Right lung (tissue), 5 donors: ENCODE data around the gene MAD1L1. TPM values are rescaled to one million over a fixed set of nuclear protein-coding genes. Genes with fewer than 3 reads are reported as not detected.

Experiments used
- DNase-seq, 2 donors: peaks; one replicate each; pipeline ENCODE4 v3.0.0-alpha.2; 2013
- polyA plus RNA-seq, 5 donors: library from polyadenylated mRNA; unstranded; fragments of 120-200 nt; gene quantifications; one replicate each; pipeline versions ENCODE4 v1.2.1 to v1.2.3, GENCODE V29; 2013; ENCODE audit warnings: inconsistent platforms in 1 of 5, low replicate concordance in 1 of 5; ENCODE audit not compliant: insufficient read length in 5 of 5, insufficient read depth in 1 of 5

The MAD1L1 gene
- polyA plus RNA-seq, 5 donors = 15.5 to 26.8 (median 23.1) TPM

DNA sequence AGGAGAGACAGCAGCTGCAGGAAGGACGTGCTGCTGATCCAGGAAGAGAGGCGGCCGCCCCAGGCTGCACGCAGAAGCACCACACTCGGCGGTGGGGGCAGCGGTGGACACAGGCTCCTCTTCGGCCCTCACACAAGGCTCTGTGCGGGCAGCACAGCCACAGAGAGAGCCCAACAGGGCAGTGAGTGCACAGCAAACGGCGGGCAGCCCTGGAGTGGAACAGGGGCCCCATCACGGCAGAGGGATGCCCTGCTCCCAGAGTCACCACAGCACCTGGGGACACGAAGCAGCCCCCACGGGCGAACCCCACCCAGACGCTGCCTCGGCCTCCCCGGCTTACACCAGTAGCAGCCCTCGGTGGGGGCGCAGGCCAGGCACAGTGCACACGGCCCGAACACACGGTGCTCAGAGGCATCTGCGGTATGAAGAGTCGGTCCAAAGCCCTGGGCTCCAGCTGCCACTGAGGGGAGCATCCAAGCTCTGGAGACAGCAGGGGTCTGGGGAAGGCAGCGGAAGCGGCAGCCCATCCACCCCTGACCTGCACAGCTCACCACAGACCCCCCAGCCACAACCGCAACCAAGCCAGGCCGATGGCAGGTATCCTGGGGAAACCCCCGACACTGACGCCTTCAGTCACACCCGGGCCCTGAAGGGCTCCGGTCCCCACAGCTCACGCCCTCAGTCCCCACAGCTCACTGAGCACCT is 26.1 kb upstream of the MAD1L1 start:
- DNase-seq = no peak

DNA sequence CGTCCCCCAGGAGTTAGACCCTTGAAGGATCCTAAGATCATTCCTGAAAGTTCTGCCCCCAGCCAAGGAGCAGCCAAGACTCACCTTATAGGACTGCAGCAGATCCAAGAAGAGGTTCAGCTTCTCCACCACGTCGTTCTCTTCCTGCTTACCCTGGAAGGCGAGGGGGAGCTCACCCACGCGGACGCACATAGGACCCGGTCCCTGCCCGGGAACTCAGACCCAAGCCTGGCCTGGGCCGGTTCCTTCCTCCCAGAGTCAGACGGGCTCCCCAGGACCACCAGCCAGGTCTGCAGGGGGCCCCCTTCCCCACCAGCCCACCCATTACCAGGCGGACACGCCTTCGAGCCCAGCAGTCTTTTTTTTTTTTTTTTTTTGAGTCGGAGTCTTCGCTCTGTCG is 24.9 kb upstream of the MAD1L1 start:
- no peak for DNase-seq

DNA sequence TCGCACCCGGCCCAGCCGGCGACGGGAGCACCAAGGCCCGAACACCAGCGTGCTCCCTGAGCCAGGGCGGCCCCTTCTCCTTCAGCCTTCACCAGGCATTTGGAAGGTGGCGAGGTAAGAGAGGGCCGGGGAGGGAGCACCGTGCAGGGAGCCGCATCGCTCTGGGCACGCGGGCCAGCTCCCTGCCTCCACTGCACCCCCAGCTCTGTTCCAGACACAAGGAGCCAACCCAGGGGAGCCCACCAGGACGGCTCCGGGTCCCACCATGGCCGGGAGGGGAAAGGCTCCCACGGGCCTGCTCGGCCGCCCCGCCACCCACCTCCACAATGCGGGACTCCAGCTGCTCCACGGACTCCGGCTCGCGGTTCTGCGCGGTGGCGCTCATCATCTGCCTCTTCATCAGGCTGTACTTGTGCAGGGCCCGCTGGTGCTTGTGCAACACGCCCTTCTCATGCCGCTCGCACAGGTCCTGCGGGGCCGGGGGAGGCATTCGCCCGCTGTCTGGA is 24.4 kb upstream of the MAD1L1 start:
- DNase-seq = no peak

DNA sequence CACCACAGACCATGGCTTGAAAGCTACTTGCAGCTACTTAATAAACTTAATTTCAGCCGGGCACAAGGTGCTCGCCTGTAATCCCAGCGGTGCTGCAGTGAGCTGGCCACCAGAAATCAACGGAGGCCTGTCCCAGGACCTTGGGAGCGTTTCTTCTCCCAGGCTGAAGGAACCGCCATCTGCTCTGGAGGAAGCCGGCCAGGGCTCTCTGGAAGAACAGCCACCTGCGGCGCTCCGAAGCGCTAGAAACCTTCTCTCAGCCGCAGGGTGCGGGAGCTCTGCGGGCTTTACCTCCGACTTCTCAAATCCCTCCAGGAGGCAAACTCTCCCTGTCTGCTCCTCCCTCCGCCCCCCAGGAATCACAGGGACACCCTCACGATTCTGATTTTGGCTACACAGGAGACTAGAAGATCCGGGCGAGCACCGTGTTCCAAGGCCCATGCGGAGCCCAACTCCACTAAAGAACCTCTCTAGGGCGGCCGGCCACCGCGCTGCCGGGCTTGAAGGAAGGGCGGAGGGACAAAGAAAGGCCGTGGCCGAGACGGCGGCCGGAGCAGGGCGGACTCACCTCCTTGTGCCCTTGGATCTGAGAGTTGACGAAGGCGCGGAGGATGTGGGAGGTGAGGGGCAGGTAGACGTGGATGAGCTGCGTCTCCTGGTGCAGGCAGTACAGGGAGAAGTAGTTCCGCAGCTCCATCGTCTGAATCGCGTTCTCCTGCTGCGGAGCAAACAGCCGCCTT is 23.7 kb upstream of the MAD1L1 start:
- DNase-seq = no peak

DNA sequence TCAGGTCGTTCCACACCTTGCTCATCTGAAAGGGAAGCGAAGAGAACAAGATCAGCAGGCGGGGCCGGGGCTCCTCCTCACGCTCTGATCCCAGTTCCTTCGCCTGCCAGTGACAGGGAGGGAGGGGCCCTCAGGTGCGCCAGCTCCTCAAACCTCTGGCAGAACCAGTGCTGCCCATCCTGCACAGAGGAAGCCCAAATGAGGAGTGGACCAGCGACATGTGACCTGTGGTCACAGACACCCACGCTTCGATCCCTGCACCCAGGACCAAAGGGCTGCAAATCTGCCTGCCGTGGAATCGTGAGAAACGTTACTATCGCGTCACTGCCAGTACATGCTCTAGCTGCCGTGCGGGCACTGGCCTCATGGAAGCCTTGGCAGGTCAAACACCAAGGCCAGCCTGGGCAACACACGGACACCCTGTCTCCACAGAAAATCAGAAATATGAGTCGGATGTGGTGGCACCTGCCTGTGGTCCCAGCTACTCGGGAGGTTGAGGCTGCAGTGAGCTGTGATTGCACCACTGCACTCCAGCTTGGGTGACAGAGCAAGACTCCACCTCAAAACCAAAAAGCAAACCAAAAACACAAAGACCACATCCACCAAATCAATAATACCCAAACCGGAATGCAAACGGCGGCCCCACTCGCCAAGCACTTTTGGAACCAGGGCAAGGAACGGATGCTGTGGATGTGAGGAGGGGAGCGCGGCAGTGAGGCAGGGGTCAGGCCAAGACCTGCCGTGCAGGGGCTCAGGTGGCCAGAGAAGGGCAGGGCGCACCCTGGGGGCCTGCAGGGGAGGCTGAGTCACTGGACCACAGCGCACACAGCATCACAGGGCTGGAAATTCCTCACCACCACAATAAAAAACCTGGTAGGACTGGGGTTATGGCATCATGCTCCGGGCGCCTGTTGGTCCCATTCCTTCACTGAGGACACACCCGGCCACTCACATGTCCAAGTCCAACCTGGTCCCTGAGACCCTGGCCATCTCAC is 22.7 kb upstream of the MAD1L1 start:
- no peak for DNase-seq

DNA sequence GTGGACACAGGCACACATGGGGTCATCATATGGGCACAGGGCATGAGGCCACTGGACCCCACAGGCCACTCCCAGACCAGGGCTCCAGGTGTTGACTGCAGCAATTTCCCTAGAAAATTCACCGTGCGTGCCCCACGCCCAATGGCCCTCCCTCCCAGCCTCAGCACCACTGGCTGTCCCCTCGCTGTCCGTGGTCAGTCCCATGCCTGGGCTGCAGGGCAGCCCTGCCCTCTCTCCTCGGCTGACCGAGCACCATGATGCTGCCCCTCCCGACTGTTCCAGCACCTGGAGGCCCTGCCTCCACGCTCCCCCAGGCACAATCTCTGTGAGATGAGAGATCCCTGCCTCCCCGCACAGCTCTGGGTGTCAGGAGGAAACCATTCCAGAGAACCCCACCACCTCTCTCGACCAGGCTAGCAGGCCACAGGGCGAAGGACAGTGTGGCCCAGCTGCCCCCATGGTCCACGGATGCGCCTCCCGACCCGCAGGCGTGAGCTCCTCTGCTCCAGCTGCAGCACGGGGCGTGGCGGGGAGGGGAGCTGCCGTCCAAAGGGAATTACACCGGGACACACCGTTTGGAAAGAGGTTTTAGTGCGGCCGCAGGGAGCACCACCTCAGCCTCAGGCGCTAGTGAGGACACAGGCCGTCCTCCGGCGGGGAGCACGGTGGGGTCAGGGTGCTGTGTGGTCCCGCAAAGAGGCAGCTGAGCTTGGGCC is 21.8 kb upstream of the MAD1L1 start:
- DNase-seq = no peak

DNA sequence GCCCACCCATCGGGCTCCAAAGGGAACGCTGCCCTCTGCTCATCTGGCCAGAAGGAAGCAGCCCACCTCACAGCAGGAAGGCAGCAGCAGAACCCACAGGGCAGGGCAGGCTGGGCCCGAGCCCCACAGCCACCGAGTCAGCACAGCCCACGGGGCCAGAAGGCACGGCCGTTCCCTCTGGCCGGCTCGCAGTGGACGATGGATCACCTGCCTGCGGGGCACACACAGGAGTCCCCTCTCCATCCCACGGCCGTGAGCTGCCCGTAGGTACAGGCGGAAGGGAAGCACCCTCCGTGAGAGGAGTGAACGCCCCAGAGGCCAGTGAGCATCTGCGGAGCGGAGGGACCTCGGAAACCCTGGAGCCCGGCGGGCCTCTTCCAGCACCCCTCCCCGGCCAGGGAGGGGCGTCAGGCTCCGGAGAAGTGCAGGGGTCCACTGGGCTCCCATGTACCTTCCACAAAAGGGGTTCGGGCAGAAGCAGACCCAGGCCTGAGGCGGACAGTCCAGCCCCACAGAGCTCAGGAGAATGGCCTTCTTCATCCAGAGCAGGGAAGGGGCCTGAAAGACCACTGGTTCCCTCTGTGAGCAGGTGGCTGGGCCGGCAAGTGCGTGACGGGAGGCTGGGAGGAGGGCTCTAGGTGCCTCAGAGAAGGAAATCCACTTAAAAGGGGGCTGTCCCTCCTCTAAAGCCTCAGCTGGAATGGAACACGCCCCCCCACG is 20.9 kb upstream of the MAD1L1 start:
- no peak for DNase-seq

DNA sequence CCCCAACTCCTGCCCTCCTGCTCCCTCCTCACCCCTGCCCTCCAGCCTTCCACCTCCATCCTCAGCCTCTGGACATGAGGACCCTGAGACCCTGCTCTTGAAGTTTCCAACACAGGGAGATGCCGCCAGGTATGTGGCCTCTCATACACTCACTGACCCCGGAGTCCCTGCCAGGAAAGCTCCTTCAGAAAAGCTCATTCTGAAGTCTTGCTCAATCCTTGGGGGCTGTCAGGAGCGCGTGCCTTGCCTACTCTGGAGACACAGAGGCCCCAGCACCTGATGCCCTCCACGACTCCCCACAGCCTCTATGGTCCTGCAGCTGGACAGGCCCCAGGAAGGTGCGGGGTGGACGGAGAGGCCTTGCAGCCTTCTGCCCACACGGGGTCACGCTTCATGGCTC is 20.3 kb upstream of the MAD1L1 start:
- no peak for DNase-seq

DNA sequence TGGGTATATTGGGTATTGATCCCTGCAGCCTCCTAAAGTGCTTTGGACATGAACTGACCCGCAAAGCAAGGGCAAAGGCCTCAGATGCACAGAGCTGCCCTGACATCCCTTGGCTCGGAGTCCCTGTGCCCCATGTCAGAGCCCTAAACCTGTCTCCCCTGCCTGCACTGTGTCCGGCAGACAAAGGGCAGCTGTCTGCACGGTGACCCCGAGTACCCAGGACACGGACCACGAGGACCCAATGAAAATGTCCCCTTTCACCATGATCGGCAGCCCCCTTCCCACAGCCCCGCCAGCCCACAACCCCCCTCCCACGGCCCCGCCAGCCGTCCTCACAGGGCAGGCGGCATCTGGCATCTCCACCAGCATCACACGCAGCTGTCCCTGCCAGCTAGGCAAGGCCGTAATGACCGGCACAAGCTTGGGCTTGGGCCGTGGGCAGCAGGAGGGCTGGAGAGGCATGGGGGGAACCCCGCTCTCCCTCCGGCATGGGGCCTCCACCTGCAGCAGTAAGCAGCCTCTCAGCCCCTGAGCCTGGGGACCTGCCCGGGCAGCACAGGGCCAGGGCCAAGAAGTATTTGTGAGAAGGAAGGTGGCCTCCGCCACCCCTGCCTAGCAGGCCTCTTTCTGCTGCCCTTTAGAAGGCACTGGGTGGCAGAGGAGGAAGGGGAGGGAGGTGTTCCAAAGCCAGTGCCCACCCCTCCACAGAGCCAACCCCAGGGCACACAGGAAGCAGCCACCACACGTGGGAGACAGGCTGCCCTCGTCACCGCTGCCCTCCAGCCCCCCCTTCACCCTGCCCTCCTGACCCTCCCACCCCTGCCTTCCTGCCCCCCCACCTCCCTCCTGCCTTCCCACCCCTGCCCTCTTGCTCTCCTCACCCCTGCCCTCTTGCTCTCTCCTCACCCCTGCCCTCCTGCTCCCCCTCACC is 19.4 kb upstream of the MAD1L1 start:
- no peak for DNase-seq

DNA sequence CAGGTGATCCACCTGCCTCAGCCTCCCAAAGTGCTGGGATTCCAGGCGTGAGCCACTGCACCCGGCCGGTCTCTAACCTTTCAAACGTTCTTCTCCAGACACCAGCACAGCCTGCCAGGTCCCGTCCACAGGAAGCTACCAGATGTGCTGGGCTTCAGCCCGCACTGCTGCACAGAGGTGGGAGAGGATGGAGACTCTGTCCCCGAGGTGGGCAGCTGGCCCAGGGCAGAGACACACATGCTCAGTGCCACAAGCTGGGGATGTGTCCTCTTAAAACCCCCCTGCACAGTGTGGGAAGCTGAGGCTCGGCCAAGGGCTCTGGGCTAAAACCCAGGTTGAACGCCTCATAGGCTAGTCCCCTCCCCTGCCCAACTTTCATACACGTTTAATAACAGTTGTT is 18.6 kb upstream of the MAD1L1 start:
- DNase-seq = no peak

DNA sequence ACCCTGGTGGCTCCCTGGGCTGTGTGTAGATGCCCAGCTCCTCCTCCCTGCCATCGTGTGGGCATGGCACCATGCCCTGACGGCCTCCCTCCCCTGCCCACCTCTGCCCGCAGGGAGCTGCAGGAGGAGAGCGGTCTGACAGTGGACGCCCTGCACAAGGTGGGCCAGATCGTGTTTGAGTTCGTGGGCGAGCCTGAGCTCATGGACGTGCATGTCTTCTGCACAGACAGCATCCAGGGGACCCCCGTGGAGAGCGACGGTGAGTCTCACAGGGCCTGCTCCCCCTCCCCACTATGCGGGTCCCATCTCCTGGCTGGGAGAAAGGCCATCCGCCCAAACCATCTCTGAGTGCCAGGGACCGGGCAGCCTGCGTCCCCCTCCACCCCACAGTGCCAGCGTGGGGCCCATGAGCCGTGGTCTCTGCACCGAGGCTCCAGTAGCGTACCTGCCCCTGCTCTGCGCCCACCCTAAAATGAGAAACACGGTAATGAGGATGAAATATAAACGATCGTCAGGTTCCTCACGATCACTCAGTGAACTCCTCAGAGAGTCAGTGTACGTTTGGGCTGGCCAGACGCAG is 17.1 kb upstream of the MAD1L1 start:
- no peak for DNase-seq

DNA sequence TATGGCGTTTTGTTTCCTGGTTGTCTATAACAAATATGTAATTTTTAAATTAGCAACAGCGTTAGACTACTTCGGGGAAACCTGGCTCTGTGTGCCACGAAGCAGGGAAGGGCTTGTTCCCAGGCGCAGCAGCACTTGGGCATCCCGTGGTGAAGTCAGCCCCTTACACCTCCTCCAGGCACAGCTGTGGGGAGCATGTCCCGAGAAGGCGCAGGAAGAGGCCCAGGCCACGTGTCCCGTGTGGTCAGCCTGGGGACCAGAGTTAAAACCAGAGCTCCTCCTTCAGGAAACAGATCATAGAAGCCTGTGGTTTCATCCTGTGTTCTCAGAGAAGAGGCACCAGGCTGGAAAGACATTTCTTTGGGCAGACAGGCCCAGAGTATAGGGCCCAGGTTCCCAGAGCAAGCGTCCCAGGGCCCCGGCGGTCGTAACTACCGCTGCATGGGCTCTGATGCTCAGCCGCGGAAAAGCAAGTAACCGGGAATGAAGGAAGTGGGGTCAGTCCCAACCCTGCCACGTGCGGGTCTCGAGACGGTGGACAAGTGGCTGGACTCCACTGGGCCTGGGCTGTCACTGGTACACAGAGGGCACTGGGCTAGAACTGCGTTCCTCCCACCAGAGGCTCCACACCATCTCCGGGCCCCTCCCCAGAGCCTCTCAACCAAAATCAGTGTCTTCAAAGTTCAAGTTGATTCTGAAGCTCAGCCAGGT is 16.4 kb upstream of the MAD1L1 start:
- DNase-seq = no peak

DNA sequence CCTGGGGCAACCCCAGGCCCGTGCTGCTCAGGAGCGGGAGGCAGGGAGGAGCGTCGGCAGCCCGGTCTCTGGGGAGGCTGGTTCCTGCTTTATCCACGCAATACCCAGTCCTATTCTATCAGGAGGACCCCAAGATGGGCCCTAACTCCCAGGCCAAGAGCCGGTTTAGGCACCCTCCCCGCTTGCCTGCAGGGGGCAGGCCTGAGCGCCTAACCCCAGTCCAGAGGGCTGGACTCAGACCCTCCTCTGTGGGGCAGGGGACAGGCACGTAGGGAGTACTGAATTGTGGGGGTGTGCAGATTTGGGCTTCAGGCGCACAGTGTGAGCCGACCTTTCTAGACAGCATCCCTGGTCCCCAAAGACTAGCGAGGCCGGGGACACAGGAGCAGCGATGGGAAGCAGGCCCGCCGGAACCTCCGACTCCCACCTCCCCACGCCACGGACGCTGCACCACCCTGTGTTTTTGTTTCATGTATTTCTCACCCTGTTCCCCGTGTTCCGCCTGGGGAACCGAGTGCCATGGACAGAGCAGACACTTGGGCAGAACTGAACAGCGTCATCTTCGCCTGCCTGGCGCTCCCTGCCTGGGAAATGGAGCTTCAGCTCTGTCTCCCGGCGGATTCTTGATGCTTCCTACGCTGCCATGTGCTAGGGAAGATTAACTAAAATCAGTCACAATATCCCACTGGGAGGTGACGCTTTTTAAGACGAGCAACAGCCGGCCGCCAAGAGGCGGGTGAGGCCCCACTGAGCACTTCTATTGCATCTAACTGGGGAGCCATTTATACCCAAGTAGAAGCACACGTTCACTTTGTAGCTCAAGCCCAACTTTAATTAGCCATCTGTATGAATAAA is 14.6 kb upstream of the MAD1L1 start:
- DNase-seq = no peak

DNA sequence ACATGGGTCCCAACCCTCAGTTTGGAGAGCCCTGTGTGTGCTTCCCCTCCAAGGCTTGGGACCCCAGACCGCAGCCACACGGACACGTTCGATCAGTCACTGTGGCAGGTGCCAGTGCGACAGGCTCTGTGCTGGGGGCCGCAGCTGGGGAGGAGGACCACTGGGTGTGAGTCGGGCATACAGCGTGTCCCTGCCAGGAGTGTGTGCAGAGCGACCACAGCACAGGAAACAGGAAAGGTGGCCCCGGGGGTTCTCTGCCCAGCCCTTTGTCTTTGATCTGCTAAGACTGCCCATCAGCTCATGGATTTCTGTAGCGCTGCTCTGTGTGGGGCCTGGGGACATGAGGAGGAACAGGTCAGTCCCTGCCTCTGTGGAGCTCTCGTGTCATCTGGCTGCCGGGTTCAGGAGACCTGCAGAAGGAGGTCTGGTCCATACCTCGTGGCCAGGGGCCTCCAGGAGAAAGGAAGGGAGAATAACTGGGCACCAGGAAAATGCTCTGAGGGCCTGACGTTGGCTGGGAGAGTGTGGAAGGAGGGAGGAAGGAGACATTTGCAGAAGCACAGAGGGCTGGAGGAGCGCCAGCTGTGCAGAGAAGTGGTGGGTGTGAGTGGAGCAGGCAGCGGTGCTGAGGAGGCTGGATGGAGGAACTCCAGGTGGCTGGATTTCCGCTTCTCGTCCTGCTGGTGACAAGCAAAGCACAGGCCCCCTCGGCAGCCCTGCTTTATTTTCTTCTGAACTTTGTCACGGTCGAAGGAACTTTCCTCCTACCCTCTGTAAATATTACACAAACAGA is 13.3 kb upstream of the MAD1L1 start:
- no peak for DNase-seq

DNA sequence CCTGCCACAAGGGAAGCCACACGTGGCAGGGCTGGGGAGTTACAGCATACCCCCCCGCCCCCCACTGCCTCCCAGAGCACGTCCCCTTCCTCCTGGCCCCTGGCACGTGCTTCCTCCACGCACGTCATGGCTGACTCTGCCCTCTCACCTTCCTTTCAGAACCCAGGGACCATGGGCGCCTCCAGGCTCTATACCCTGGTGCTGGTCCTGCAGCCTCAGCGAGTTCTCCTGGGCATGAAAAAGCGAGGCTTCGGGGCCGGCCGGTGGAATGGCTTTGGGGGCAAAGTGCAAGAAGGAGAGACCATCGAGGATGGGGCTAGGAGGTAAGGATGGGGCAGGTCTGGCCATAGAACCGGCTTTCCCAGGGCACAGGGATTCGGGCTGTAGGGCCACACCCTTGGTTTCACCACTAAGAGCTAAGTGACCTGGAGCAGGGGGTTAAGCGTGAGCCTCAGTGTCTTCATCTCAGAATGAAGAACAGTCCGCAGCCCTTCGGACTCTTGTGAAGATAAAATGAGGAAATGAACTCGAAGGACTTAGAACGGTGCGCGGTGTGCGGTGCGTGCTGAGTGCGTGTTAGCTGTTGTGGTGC is 11.8 kb upstream of the MAD1L1 start:
- DNase-seq = no peak

DNA sequence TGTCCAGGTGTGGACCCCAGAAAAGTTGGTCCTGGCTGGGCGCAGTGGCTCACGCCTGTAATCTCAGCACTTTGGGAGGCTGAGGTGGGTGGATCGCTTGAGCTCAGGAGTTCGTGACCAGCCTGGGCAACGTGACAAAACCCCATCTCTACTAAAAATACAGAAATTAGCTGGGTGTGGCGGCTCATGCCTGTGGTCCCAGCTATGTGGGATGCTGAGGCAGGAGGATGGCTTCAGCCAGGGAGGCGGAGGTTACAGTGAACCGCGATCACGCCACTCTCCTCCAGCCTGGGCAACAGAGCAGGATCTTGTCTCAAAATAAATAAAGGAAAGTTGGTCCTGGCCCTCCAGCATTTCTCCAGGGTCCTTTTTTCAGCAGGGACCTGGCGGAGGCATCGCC is 10.7 kb upstream of the MAD1L1 start:
- no peak for DNase-seq
